GM18505 (cell line): ENCODE results near the gene SDK1.

Source experiments
- ATAC-seq: cut with Tn5 transposase; IDR thresholded peaks from one replicate; pipeline ENCODE4 v1.9.1; 2021; ENCODE audit not compliant: unreplicated experiment
- POLR2A ChIP-seq: IDR thresholded peaks from 4 replicates; pipeline ENCODE4 v1.6.1; 2011; ENCODE audit warnings: borderline replicate concordance; ENCODE audit not compliant: insufficient read depth, insufficient read length; ENCODE audit errors: extremely low read depth

Gene SDK1

DNA sequence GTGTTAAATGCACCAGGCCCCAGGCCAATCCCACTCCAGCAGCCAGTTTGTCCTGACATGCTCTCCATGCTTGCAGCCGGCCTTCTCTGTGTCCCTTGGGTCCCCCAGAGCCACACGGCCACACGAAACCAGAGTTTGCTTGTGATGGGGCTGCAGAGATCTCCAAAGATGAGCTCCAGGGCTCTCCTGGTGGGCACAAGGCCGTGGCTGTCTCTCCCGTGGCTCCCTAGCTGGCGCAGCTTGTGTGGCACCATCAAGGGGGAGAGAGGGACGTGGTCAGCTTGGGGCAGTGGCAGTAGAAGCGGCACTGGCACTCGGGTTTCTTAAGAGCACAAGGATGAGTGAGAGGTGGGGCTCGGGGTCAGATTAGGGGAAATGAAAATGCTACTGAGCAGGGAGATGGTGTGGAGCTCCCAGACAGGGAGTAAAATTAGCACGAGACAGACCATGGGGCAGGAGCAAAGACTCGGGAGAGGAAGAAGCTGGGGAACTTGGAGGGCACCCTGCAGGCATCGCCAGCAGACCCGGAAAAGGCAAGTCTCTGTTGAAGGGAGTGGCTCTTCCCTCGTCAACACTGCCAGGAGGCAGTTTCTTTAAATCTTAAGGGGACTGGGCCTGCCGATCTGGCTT lies 808.5 kb downstream of the SDK1 start:
- TF ChIP-seq POLR2A = no peak
- no peak for ATAC-seq

DNA sequence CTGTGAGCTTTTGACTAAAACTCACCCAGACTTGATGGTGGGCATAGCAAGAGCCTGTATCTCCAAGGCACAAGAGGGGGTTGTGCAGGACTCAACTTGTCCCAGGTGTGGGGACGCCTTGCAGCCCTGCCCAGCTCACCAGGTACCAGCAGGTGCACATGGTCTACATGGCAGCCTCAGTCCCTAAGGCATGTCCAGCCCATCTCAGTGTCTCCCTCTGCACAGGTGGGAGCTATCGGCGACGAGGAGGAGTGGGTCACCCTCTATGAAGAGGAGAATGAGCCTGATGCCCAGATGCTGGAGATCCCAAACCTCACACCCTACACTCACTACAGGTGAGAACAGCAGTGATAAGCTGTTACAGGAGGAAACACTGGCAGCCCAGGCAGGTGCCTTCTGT lies 809.4 kb downstream of the SDK1 start:
- ATAC-seq = no peak
- TF ChIP-seq POLR2A = no peak

- no peak for ATAC-seq
- TF ChIP-seq POLR2A = no peak
These were observed 810.1 kb downstream of the SDK1 start for GRCh38 chr7:4111166-4111565.

GRCh38 chr7:4113271-4113670 lies 812.2 kb downstream of the SDK1 start:
- ATAC-seq = no peak
- no peak for TF ChIP-seq POLR2A

GRCh38 chr7:4113976-4114375 lies 812.9 kb downstream of the SDK1 start:
- TF ChIP-seq POLR2A = no peak
- ATAC-seq = no peak

GRCh38 chr7:4115442-4115841 lies 814.4 kb downstream of the SDK1 start:
- ATAC-seq = no peak
- TF ChIP-seq POLR2A = no peak

- no peak for TF ChIP-seq POLR2A
- no peak for ATAC-seq
These were observed 815.0 kb downstream of the SDK1 start for GRCh38 chr7:4115941-4116610.

DNA sequence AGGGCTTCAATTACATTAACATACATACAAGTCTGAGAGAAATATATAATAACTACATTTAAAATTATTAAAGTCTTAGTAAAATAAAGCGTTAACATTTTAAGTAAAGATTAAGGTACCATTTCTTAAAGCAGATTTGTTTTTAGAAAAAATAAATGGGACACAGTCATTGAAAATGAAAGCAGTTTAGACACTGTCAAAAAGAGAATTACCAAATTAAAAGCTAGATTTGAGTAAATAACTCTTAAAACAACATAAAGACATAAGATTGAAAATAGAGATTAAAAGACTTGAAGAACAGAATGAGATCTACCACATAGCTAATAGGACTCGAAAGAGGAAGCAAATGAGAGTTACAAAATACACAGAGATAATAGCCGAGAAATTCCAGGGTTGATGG lies 818.8 kb downstream of the SDK1 start:
- ATAC-seq = no peak
- no peak for TF ChIP-seq POLR2A

- TF ChIP-seq POLR2A = no peak
- ATAC-seq = no peak
These were observed 822.3 kb downstream of the SDK1 start for GRCh38 chr7:4123346-4123745.

- no peak for TF ChIP-seq POLR2A
- ATAC-seq = no peak
These were observed 822.8 kb downstream of the SDK1 start for GRCh38 chr7:4123823-4124222.

DNA sequence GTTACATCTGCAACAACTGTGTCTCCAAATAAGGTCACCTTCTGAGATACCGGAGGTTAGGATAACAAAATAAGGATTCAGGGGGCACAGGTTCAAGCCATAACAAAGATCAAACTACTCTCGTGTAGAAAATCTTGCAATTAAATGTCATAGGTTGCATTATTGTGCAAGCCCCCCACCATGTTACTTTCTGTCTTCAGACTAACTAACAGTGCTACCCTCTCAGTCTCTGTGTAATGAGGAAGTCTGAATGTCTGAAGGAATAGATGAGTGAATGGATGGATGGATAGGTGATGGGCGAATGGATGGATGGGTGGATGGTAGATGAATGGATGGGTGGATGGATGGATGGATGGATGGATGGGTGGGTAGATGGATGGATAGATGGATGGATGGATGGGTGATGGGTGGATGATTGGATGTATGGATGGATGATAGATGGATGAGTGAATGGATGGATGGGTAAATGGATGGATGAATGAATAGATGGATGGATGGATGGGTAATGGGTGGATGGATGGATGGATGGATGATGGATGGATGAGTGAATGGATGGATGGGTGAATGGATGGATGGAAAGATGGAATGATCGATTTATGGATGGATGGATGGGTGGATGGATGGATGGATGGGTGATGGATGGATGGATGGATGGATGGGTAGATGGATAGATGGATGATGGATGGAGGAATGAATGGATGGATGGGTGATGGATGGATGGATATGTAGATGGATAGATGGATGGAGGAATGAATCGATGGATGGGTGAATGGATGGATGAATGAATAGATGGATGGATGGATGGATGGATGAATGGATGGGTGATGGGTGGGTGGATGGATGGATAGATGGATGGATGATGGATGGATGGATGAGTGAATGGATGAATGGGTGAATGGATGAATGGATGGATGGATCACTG lies 823.8 kb downstream of the SDK1 start:
- no peak for TF ChIP-seq POLR2A
- no peak for ATAC-seq

DNA sequence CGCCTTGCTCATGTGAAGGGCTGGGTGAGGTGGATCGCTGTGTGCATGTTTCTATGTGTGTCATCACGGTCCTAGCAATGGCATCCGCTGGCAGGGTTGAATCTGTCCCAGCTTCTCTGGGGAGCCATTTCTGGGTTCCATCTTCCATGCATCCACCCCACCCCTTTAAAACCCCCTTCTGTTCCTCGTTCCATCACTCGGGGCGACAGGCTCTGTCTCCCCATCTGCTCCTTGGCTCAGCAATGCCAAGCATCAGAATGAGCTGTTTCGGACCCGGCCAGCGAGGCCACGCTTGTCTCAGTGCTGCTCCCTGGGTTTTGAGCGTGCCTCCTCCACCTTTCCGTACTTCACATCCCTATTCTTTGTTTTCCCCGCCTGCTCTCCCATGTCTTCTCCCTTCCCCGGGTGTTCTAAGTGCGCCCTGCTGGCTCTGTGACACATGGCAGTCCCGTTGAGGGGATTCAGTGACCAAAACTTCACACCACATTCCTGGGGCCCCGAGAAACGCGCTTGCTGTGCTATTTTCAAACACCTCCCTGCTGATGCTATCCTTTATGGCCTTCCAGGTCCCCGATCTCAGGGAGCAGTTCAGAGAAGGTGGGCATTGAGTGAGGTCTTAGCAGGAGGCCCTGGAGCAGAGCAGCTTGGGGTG lies 827.0 kb downstream of the SDK1 start:
- no peak for ATAC-seq
- TF ChIP-seq POLR2A = no peak

- TF ChIP-seq POLR2A = no peak
- ATAC-seq = no peak
These were observed 828.5 kb downstream of the SDK1 start for GRCh38 chr7:4129481-4130122.
